Cerebellar nuclear complex (tissue), 1 donor: Measurements from ENCODE around the gene UGCG.
A peak's percentile ranks its signal among the peaks of the same experiment; 100 is the strongest.
"Not testable (repeated sequence)": the region's sequence is repeated elsewhere in the genome, so short reads cannot be mapped to it uniquely, and the experiment has no call there.

Experiments used
- DNase-seq, 2 experiments: peaks; one replicate each; lab custom pipeline; 2025; lab: John Stamatoyannopoulos, UW

The UGCG gene

DNA sequence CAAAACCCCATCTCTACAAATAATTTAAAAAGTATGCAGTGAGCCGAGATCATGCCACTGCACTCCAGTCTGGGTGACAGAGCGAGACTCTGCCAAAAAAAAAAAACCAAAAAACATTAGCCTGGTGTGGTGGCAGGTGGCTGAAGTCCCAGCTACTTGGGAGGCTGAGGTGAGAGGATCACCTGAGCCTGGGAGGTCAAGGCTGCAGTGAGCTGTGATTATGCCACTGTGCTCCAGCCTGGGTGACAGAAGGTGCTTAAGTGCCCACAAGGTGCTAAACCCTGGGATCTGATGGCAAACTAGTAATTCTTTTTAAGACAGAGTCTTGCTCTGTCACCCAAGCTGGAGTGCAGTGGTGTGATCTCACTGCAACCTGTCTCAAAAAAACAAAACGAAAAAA is 5.7 kb upstream of the UGCG start:
- DNase-seq = not testable (repeated sequence)

DNA sequence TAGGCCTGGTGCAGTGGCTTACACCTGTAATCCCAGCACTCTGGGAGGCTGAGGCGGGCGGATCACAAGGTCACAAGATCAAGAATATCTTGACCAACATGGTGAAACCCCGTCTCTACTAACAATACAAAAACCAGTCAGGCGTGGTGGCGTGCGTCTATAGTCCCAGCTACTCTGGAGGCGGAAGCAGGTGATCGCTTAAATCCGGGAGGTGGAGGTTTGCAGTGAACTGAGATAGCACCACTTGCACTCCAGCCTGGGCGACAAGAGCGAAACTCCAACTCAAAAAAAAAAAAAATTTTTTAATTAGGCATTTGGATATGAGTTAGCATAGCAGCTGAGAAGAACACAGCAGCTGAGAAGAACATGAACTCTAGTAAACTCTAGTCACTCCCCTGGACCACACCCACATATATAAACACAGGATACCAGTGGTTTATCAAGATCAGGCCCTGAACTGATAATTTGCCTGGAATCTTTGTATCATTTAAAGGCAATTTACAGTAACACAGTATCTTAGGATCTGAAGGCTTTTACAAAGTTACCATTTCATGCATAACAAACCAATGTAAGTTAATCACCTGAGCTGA is 4.6 kb upstream of the UGCG start:
- no peak for DNase-seq

DNA sequence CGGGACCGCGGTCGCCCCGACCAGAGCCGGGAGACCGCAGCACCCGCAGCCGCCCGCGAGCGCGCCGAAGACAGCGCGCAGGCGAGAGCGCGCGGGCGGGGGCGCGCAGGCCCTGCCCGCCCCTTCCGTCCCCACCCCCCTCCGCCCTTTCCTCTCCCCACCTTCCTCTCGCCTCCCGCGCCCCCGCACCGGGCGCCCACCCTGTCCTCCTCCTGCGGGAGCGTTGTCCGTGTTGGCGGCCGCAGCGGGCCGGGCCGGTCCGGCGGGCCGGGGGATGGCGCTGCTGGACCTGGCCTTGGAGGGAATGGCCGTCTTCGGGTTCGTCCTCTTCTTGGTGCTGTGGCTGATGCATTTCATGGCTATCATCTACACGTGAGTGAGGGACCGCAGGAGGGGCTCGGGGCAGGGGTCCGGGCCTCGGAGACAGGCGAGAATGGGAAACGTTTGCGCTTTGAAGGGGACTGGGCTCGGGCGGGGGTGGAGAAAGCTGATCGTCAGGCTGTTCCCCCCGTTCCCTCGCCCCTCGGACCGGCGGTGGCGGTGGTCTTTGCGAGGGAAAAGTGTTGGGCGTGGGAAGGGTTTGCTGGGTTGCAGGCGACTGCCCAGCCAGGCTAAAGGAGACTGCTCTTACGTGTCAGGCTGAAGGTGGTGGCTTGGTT is 457 bp downstream of the UGCG start:
- peak in 1 of 2 experiments; percentile 30 for DNase-seq

DNA sequence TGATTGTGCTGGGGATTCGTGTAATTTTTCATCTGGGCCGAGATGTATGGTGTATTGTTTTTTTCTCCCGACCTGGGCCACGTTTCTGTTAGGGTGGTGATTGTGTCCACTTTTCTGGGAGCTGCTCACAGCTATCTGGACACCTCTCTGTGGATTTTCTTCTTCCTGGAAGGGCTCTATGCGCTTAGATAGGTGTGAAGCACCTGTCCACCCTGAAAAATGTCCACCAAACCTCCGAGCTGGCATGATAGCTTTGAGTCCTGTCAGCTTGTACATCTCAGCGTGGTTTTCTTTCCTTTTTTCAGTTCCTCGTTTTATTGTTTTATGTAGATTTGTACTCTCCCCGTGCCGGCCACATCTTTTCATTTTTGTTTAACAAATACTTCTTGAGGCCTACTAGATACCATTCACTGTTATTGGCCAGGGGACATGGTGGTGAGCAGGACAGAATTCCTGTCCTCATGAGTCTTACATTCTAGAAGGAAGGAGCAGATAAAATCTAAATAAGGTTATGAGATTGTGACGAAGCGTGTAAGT is 1.1 kb downstream of the UGCG start:
- no peak for DNase-seq

DNA sequence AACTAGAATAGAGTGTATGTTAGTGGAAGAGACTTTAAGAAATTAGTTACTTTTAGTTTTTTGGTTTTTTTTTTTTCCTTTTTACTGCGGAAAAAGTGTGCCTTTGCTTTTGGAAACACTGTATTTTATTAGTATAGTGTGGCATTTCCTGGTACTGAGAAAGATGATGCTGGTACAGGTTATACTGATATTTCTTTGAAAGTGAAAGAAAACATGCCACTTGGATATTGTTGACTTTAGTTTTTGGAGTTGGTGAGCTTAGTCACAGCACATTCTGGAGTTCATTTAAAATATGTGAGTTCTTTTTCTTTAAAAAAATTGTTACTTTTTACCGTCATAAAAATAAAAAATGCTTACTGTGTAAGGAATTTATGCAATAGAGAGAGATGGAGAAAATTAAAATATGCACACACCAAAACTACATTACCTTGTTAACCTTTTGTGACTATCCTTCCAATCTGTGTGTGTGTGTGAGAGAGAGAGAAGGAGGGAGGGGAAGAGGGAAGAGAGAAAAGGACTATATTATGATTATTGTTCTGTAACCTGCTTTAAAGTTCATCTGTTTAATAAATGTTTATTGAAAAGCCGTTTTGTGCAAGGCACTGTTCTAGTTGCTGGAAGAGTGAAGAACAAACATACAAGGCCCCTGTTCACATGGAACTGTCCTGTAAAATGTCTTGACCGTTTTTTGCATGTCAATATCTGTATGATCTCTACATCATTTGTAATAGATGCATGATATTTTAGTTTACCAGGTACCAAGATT is 1.9 kb downstream of the UGCG start:
- DNase-seq = no peak

DNA sequence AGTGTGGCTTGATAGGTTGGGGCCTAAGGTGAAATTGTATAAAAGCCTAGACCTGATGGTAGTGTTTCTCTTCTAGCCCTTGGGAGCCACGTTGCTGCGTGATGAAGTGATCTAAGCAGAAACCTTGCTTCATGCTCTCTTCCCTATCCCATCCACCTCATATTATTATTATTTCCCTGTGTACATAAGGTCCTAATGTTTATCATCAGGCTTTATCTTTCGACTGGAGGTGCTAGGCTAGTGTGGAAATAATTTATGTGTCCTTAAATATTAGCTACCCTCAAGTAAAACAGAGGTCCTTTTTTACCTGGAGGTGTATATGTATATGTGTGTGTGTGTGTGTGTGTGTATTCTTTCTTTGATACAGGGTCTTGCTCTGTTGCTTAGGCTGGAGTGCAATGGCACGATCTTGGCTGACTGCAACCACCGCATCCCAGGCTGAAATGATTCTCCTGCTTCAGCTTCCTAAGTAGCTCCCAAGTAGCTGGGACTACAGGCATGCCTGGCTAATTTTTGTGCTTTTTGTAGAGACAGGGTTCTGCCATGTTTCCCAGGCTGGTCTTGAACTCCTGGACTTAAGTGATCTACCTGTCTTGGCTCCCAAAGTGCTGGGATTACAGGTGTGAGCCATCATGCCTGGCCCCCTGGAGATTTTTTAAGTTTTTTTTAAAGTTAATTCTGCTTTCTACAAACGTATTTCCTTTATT is 3.7 kb downstream of the UGCG start:
- DNase-seq = no peak

DNA sequence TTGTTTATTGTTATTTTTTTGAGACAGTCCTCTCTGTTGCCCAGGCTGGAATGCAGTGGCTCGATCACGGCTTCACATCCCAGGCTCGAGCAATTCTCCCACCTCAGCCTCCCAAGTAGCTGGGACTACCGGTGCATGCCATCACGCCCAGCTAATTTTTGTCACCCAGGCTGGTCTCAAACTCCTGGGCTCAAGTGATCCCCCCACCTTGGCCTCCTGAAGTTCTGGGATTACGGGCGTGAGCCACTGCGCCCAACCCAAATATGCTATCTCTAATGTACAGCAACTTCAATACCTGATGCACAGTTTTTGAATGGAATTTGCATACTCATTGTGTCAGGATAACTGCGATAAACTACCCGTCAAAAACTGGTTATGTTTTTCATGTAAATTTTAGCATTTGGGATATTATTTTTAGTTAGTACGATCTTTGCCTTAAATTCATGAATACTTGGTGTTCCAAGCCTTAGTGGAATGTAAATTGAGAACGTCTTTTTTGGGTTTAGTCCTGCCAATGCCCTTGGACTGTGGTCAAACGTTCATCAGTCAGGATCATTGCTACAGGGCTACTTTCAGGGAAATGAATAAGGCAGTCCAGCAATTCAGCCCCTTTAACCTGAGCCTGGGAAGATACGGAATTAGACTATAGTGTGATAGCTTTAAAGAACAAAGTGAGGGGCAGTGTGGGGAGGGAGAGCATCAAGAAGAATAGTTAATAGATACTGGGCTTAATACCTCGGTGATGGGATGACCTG is 4.4 kb downstream of the UGCG start:
- DNase-seq = no peak

DNA sequence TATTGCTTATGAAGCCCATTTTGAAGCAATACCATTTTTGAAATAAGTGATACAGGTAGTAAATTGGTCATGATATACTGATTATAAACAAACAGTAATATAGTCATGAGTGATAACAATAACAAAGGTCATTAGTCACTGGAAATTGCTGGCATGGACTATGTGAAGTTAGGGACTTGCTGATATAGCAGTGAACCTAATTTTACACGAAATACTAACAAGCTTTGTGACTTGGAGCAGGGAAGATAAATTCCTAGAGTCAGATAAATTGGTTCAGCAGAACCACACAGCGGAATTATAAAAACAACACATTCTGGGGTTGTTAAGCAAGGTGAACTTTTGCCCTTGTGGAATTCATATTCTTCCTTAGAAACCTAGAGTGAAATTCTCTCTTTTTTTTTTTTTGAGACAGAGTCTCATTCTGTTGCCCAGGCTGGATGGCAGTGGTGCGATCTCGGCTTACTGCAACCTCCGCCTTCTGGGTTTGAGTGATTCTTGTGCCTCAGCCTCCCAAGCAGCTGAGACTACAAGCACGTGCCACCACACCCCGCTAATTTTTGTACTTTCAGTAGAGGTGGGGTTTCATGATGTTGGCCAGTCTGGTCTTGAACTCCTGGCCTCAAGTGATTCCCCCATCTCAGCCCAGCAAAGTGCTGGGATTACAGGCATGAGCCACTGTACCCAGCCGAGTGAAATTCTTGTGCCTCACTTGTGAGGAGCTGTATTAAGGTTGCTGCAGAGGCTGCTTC is 6.0 kb downstream of the UGCG start:
- no peak for DNase-seq

DNA sequence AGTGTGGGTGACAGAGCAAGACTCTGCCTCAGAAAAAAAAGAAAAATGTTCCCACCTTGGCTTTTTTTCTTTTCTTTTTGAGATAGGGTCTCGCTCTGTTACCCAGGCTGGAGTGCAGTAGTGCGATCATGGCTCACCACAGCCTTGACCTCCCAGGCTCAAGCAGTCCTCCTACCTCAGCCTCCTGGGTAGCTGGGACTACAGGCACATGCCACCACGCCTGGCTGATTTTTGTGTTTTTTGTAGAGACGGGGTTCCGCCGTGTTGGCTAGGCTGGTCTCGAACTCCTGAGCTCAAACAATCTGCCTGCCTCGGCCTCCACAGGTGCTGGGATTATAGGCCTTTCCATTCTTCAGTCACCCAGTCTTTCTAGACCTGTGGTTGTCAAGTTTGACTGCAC is 6.9 kb downstream of the UGCG start:
- DNase-seq = not testable (repeated sequence)

DNA sequence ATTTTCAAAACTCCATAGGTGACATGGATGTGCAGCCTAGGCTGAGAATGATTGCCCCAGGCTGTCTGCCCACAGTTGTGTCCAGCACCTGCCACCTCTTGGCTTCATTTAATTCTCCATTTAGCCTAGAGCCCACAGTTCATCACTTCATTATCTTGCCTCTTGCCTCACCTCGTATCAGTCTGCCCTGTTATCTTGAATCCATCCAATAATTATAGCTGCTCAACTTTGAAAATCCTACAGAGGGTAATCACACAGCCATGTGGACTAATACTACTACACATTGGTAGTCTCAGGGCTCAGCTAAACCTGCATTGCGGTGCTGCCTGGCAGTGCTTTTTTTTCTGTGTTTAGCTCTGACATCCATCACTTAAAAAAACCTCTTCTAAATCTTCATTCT is 7.4 kb downstream of the UGCG start:
- DNase-seq = no peak

DNA sequence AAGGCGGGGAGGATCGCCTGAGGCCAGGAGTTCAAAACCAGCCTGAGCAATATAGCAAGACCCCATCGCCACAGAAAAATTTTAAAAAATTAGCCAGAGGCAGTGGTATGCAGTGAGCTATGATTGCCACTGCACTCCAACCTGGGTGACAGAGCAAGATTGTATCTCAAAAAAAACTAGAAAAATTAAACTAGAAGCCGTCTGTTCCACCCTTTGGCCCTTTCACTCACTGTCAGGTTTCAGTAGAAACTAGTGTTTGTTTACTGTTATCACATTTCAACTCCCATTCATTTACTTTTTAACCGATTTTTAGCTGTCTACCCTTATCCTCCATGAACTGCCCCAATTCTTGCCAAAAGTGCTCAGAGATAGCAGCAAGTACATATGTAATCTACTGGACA is 8.3 kb downstream of the UGCG start:
- DNase-seq = no peak

DNA sequence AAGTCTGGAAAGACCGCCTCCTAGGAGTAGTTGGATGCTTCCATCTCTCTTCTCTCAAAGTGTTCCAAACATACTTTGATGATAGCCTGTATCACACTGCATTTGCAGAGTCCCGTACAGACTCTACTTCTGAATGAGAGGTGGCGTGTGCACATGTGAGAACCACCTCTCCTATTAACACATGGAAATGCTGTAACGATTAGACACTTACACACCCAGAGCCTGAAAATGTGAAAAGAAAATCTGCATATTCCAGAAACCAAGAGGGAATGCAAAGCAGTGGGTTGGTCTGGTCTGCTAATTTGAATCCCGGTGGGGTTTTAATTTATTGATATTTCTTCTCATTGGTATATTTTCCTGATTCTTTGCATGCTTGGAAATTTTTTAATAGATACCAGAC is 10.5 kb downstream of the UGCG start:
- no peak for DNase-seq

DNA sequence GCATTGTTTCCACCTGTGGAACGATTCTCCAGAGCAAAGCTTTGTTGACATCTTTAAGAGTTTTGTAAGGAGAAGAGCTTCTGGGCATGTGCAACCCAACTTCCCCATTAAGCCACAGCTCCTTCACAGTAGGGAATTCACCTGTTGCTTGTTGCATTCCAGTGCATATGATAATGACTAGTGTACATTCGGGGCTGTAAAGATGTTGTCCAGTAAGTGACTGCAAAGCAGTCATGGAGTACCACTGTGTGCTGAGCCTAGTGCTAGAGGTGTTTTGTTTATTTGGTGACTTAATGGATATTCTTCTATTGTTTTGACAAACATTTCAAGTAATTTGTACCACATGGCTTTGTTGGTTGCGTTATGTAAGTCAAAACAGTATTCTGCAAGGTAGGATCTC is 12.8 kb downstream of the UGCG start:
- no peak for DNase-seq

DNA sequence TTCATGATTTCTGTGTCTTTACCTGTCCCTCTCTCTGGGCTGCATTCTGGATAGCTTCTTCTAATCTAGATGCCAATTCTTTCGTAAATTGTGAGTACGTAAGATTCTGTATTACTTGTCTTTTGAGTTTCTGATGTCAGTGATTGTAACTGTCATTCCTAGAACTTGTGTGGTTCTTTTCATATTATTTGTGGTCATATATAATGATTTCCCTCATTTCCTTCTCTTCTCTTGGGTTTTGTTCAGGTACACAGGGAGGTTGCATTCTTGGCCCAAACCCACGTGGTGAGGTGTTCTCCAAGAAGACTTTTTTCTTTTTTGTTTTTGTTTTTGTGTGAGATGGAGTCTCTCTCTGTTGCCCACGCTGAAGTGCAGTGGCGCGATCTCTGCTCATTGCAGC is 13.8 kb downstream of the UGCG start:
- DNase-seq = no peak

DNA sequence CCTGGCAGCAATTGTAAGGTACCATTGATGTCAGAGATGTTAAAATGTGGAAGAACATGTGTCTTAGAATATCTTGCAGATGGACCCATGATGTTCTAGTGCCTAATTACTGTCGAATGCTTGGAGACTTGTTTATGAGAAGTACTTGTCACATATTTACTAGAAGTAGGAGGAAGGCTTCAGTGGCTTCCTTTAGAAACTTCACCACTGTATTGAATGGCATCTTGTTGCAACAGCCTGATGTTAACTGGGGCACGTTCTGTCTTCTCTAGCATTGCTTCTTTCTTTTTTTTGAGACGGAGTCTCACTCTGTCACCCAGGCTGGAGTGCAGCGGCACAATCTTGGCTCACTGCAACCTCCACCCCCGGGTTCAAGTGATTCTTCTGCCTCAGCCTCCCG is 16.5 kb downstream of the UGCG start:
- no peak for DNase-seq

DNA sequence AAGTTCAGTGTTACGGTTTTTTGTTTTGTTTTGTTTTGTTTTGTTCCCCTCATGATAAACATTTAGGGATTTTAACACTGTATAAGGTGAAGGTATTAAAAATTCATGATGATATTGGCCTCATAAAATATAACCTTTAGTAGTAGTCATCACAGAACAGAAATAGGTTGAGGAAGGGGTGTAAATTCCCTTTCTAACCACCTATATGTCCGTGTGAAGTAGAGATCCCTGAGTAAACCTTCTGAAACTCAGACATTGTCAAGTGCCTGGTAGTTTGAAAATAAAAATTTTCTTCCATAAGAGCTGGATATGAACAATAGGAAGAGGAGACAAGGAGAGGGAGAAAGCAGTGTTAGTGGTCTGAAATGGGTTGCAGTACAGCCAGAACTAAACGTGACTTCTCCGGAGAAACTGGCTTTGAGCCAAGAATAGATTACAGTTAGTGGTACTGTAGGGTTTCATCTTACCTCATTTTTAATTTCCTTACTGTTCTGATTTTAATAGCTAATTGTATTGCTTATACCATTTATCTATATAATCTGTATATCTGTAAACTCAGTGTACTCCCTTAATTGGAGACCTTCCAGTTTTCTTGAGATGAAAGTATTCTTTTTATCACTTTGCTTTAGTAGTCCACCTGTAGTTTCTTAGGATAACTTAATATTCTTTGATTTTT is 18.3 kb downstream of the UGCG start:
- no peak for DNase-seq

DNA sequence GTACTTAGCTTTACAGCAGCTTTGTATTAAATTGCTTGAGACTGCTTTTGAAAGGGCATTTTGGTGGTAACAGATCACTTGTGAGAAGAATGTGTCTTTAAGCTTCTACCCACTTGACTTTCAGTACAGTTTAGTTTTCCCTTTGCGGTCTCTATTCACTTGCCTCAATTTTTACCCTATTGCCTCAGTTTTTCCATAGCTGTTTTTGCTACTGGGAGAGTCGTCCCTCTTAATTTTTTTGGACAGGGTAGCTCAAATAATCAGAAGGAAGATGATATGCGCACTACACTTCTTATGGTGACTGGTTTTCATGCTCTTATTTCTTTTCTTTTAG is 18.8 kb downstream of the UGCG start:
- DNase-seq = no peak

DNA sequence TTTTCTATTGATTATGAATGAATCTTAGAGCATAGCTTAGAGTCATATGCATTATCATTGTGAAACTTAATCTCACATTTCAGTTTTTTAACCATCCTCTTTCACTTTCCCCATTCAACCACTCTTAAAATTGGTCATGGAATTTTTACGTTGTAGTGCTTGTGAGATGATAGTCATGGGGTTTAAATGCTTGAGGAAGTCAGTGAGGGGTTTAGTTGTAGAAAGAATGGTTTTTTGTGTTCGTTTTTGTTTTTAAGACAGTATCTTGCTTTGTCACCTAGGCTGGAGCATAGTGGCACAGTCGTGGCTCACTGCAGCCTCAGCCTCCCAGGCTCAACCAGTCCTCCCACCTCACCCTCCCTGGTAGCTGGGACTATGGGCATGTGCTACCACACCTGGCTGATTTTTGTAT is 19.6 kb downstream of the UGCG start:
- DNase-seq = no peak

DNA sequence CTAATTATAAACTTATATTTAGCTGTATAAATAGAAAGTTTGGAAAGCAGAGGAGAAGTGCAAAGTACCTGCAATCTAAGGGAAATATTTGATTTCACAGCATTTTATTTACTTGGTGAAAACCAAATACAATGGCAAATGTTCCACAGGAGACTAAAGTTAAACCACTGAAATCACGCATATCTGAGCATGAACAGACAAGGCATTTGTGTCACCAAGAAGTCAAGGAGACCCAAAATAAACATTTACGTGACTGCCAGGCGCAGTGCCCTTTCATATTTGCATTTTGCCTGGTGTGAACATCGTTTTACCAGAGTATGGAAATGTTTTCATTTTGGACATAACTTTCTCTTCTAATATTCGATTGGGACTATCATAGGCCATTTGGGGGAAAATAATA is 20.6 kb downstream of the UGCG start:
- DNase-seq = no peak

DNA sequence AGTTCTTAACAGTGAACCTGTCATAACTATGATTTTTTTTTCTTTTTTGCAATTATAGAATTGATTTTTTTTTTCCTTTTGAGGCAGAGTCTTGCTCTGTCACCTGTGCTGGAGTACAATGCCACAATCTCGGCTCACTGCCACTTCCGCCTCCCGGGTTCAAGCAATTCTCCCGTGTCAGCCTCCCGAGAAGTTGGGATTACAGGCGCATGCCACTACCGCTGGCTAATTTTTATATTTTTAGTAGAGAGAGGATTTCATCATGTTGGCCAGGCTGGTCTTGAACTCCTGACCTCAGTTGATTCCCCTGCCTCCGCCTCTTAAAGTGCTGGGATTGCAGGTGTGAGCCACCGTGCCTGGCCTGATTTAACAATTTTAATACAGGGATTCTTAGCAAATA is 21.4 kb downstream of the UGCG start:
- DNase-seq = no peak

DNA sequence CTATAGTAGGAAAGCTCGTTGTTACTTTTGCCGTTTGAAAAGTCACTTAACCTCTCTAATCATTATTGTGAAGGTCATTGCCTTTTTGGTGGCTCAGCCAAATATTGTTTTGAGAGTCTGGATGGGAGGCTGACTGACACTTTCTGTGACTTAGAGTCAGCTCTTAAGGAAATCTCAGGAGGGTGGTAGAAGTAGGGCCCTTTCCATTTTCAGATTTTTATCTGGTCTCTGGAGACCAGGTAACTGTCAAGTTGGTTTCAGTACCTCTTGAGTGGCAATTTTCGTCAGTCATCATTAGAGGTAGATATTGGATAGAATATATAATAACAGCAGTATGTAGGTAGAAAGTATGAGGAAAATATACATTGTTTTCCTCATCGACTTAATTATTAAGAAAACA is 23.3 kb downstream of the UGCG start:
- no peak for DNase-seq
